Gastroesophageal sphincter (tissue), 4 donors: Measurements from ENCODE around the gene ATXN7. TPM values are rescaled to one million over a fixed set of nuclear protein-coding genes. Genes with fewer than 3 reads are reported as not detected.

Source experiments
- ATAC-seq: fragments of 150-250 bp; one replicate; pipeline ENCODE4 v1.9.1; 2016; ENCODE audit warnings: mild to moderate bottlenecking, moderate library complexity
- H3K27ac ChIP-seq, 4 donors: fragments of 200-600 bp; sonication (generic) in 3 of 4; 1 replicate in 3 of 4; 2 replicates in 1 of 4; pipeline ENCODE4 v1.5.1; 2016 to 2019
- H3K27me3 ChIP-seq: fragments of 200-600 bp; sonication (generic); one replicate; pipeline ENCODE4 v1.5.1; 2019
- H3K36me3 ChIP-seq, 2 donors: fragments of 200-600 bp; sonication (generic); one replicate each; pipeline ENCODE4 v1.5.1; 2019; ENCODE audit warnings: control low read depth in 1 of 2
- H3K4me1 ChIP-seq, 3 donors: fragments of 200-600 bp; sonication (generic); 1 replicate in 2 of 3; 2 replicates in 1 of 3; pipeline ENCODE4 v1.5.1; 2016 to 2019; ENCODE audit warnings: control low read depth in 2 of 3
- H3K4me3 ChIP-seq, 2 donors: fragments of 200-600 bp; sonication (generic); one replicate each; pipeline ENCODE4 v1.5.1; 2019; ENCODE audit warnings: mild to moderate bottlenecking in 1 of 2, moderate library complexity in 1 of 2
- H3K9me3 ChIP-seq, 3 donors: fragments of 200-600 bp; sonication (generic); one replicate each; pipeline ENCODE4 v1.5.1; 2017 to 2019; ENCODE audit warnings: control low read depth in 2 of 3
- CTCF ChIP-seq, 4 experiments: fragments of 200-600 bp in 2 of 4; fragments of 450-650 bp in 2 of 4; sonication (generic) in 1 of 4; IDR thresholded peaks; one replicate each; pipeline ENCODE4 v1.5.1; 2017 to 2019; ENCODE audit warnings: antibody characterized with exemption in 4 of 4, mild to moderate bottlenecking in 2 of 4, moderate library complexity in 2 of 4
- EP300 ChIP-seq: sonication (generic); formaldehyde crosslinking; IDR thresholded peaks from one replicate; pipeline ENCODE4 v1.6.1; 2017; ENCODE audit warnings: antibody characterized with exemption, mild to moderate bottlenecking
- POLR2A ChIP-seq, 2 donors: fragments of 450-650 bp; IDR thresholded peaks; one replicate each; pipeline ENCODE4 v1.6.1; 2017; ENCODE audit warnings: antibody characterized with exemption in 2 of 2, mild to moderate bottlenecking in 2 of 2, moderate library complexity in 1 of 2
- POLR2AphosphoS5 ChIP-seq: sonication (generic); formaldehyde crosslinking; IDR thresholded peaks from one replicate; pipeline ENCODE4 v1.6.1; 2017; ENCODE audit warnings: antibody characterized with exemption
- WGBS, 2 donors: methylation state at CpG; one replicate each; pipeline ENCODE4 v1.1.5; 2018; ENCODE audit warnings: low coverage in 1 of 2; 5-methylcytosine and 5-hydroxymethylcytosine counted together
- total RNA-seq, 4 donors: library from RNA; depleted of rRNA; stranded (reverse); fragments of >200 nt; gene quantifications; one replicate each; pipeline ENCODE4 v1.1.0, GENCODE V29; 2016

The ATXN7 gene
- total RNA-seq, 4 donors from 2014 or later = 15.5 to 36.3 (median 19.8) TPM

GRCh38 chr3:63934041-63934866 is 70.6 kb downstream of the ATXN7 start:
- H3K9me3 ChIP-seq = no peaks in the 10 kb centered on the region
- TF ChIP-seq POLR2A (IDR thresholded peaks at IDR 0.05) = no peak
- TF ChIP-seq POLR2AphosphoS5 = no peak
- TF ChIP-seq CTCF (IDR thresholded peaks at IDR 0.05) = no peak
- TF ChIP-seq EP300 = no peak
- WGBS, 2 donors = 75 to 90% methylated on average over 3 of the region's 6 CpGs
- no peak overlapping the region for H3K4me3 ChIP-seq
- ATAC-seq = no peak
- no peaks in the 10 kb centered on the region for H3K36me3 ChIP-seq
- H3K27me3 ChIP-seq = no peaks in the 10 kb centered on the region
- H3K27ac ChIP-seq = peak overlapping the region in 1 of 4 donors; percentile 25
- H3K4me1 ChIP-seq = peaks cover 4 to 68% (median 7%) of the 10 kb centered on the region in 3 donors

- peaks cover 4 to 53% (median 7%) of the 10 kb centered on the region in 3 donors for H3K4me1 ChIP-seq
- H3K9me3 ChIP-seq = no peaks in the 10 kb centered on the region
- H3K4me3 ChIP-seq = no peak overlapping the region
- no peaks in the 10 kb centered on the region for H3K27me3 ChIP-seq
- no peak for ATAC-seq
- WGBS, 2 donors = 62 to 88% methylated on average over 3 to 4 of the region's 4 CpGs
- no peaks in the 10 kb centered on the region for H3K36me3 ChIP-seq
- TF ChIP-seq EP300 = no peak
- no peak for TF ChIP-seq POLR2A (IDR thresholded peaks at IDR 0.05)
- TF ChIP-seq CTCF (IDR thresholded peaks at IDR 0.05) = no peak
- TF ChIP-seq POLR2AphosphoS5 = no peak
- no peak overlapping the region for H3K27ac ChIP-seq
These were observed 73.3 kb downstream of the ATXN7 start for GRCh38 chr3:63936925-63937324.

GRCh38 chr3:63937661-63938651 is 74.3 kb downstream of the ATXN7 start:
- Histone ChIP-seq H3K27ac (no peak overlapping the region), H3K9me3 (no peaks in the 10 kb centered on the region), H3K4me3 (no peak overlapping the region), H3K36me3 (no peaks in the 10 kb centered on the region), H3K4me1 (peaks cover 4 to 43% (median 4%) of the 10 kb centered on the region in 3 donors), H3K27me3 (no peaks in the 10 kb centered on the region)
- no peak for ATAC-seq
- WGBS, 2 donors = 74 to 75% methylated on average over 6 of the region's 6 CpGs
- no peak for TF ChIP-seq CTCF (IDR thresholded peaks at IDR 0.05)
- no peak for TF ChIP-seq POLR2A (IDR thresholded peaks at IDR 0.05)
- no peak for TF ChIP-seq EP300

- no peak overlapping the region for H3K27ac ChIP-seq
- no peaks in the 10 kb centered on the region for H3K27me3 ChIP-seq
- TF ChIP-seq EP300 (no peak), POLR2A (IDR thresholded peaks at IDR 0.05) (no peak), CTCF (IDR thresholded peaks at IDR 0.05) (no peak), POLR2AphosphoS5 (no peak)
- 45 to 84% methylated on average over 4 of the region's 4 CpGs for WGBS, 2 donors
- H3K36me3 ChIP-seq = peaks cover 0 to 6% of the 10 kb centered on the region in 2 donors
- no peak overlapping the region for H3K4me3 ChIP-seq
- H3K9me3 ChIP-seq = no peaks in the 10 kb centered on the region
- ATAC-seq = no peak
- peaks cover 0 to 28% (median 0%) of the 10 kb centered on the region in 3 donors for H3K4me1 ChIP-seq
These were observed 76.7 kb downstream of the ATXN7 start for GRCh38 chr3:63940389-63940757.
